GM13976 (cell line): ENCODE results near the gene ATXN2.
"Not testable (repeated sequence)": the region's sequence is repeated elsewhere in the genome, so short reads cannot be mapped to it uniquely, and the experiment has no call there.

Experiments
- DNase-seq: peaks from one replicate; pipeline ENCODE4 v3.0.0; 2012; ENCODE audit warnings: low spot score
- in situ Hi-C: fragments of 300-500 bp; cut with MboI; formaldehyde crosslinking; loops from one replicate; pipeline ENCODE4 v1.12.0; 2022; ENCODE audit warnings: low sequenced_read_pairs, mixed read lengths, inconsistent platforms; ENCODE audit not compliant: unreplicated experiment
- TF ChIP-seq, protein P1 (sequence below): IDR thresholded peaks from 2 replicates; pipeline ENCODE4 v1.5.1; 2012; ENCODE audit warnings: borderline replicate concordance, mild to moderate bottlenecking; ENCODE audit not compliant: insufficient read depth; ENCODE audit errors: extremely low read depth, missing control alignments, control extremely low read depth

ATXN2 gene

DNA sequence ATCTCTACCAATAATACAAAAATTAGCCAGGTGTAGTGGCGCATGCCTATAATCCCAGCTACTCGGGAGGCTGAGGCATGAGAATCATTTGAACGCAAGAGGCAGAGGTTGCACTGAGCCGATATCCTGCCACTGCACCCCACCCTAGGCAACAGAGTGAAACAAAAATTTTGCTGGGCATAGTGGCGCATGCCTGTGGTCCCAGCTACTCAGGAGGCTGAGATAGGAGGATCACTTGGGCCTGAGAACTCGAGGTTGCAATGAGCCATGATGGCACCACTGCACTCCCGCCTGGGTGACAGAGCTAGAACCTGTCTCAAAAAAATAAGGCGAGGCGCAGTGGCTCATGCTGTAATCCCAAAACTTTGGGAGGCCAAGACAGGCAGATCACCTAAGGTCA is 9.5 kb downstream of the ATXN2 start:
- TF ChIP-seq, protein P1, sequence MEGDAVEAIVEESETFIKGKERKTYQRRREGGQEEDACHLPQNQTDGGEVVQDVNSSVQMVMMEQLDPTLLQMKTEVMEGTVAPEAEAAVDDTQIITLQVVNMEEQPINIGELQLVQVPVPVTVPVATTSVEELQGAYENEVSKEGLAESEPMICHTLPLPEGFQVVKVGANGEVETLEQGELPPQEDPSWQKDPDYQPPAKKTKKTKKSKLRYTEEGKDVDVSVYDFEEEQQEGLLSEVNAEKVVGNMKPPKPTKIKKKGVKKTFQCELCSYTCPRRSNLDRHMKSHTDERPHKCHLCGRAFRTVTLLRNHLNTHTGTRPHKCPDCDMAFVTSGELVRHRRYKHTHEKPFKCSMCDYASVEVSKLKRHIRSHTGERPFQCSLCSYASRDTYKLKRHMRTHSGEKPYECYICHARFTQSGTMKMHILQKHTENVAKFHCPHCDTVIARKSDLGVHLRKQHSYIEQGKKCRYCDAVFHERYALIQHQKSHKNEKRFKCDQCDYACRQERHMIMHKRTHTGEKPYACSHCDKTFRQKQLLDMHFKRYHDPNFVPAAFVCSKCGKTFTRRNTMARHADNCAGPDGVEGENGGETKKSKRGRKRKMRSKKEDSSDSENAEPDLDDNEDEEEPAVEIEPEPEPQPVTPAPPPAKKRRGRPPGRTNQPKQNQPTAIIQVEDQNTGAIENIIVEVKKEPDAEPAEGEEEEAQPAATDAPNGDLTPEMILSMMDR = no peak
- DNase-seq = no peak
- in situ Hi-C loops = no loop called here

GRCh38 chr12:111588010-111588409 is 11.1 kb downstream of the ATXN2 start:
- in situ Hi-C loops = no loop called here
- DNase-seq = no peak
- TF ChIP-seq, protein P1 = no peak

DNA sequence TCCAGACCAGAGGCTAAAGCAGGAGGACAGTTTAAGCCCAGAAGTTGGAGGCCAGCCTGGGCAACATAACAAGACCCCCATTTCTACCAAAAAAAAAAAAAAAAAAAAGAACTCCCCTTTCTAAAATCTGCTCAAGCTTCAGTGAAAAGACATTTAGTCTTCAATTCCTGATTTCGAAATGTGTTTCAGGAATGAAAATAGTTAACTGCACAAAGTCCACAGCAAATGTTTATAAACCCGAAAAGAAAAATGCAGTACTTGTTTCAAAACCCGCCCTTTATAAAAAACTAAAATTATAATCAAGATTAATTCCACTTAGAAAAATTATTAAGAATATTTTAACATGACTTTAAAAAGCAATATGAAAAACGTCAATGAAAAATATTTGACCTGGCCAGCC is 12.1 kb downstream of the ATXN2 start:
- no peak for DNase-seq
- in situ Hi-C loops = no loop called here
- TF ChIP-seq, protein P1 = no peak

GRCh38 chr12:111585690-111586089 is 13.4 kb downstream of the ATXN2 start:
- no peak for DNase-seq
- TF ChIP-seq, protein P1 = no peak
- in situ Hi-C loops = no loop called here

DNA sequence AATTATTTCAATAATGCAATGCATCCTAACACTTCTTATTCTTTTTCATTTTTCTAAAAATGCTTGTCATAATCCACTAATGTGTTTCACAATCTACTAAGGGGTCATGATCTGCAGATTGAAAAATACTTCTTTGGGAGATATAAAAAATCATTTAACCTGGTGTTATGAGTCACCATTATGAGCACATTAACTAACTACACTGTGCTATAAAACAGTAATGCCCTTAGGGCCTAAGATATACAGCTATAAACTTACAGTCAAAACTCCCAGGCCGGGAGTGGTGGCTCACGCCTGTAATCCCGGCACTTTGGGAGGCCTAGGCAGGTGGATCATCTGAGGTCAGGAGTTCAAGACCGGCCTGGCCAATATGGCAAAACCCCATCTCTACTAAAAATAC is 14.2 kb downstream of the ATXN2 start:
- TF ChIP-seq, protein P1 = no peak
- DNase-seq = no peak
- in situ Hi-C loops = no loop called here

DNA sequence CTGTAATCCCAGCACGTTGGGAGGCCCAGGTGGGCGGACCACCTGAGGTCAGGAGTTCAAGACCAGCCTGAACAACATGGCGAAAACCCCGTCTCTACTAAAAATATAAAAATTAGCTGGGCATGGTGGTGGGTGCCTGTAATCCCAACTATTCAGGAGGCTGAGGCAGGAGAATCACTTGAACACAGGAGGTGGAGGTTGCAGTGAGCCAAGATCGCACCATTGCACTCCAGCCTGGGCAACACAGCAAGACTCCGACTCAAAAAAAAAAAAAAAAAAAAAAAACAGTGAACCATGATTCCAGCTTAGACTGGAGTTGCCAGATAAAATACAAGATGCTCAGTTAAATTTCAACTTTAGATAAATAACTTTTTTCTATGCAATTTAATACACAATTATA is 15.6 kb downstream of the ATXN2 start:
- DNase-seq, in situ Hi-C loops: not testable (repeated sequence)

- in situ Hi-C loops = no loop called here
- TF ChIP-seq, protein P1 = no peak
- DNase-seq = no peak
Observed at GRCh38 chr12:111582133-111582747, 16.9 kb downstream of the ATXN2 start.
